Neural progenitor cell (in vitro differentiated cells): ENCODE data around the gene PRKCH. TPM values are rescaled to one million over a fixed set of nuclear protein-coding genes. Genes with fewer than 3 reads are reported as not detected.

Source experiments
- DNase-seq: peaks from one replicate; pipeline ENCODE4 v3.0.0-alpha.2; 2016; ENCODE audit warnings: low spot score
- H2AFZ ChIP-seq: fragments of 200-600 bp; sonication (generic); replicated peaks from 2 replicates; pipeline ENCODE4 v1.6.1; 2016; ENCODE audit warnings: antibody characterized with exemption
- H3F3A ChIP-seq: fragments of 200-600 bp; sonication (generic); 2 replicates; pipeline ENCODE4 v1.6.1; 2016; ENCODE audit warnings: antibody characterized with exemption, low read depth
- H3K27ac ChIP-seq: fragments of 200-600 bp; sonication (generic); 2 replicates; pipeline ENCODE4 v1.5.1; 2016; ENCODE audit warnings: mild to moderate bottlenecking
- H3K27me3 ChIP-seq: fragments of 200-600 bp; sonication (generic); 2 replicates; pipeline ENCODE4 v1.6.1; 2016; ENCODE audit warnings: mild to moderate bottlenecking, moderate library complexity
- H3K36me3 ChIP-seq: fragments of 200-600 bp; sonication (generic); 2 replicates; pipeline ENCODE4 v1.5.1; 2016
- H3K4me1 ChIP-seq: fragments of 200-600 bp; sonication (generic); 2 replicates; pipeline ENCODE4 v1.6.1; 2016; ENCODE audit warnings: mixed run types
- H3K4me2 ChIP-seq: fragments of 200-600 bp; sonication (generic); 2 replicates; pipeline ENCODE4 v1.6.1; 2016
- H3K4me3 ChIP-seq: fragments of 200-600 bp; sonication (generic); 2 replicates; pipeline ENCODE4 v1.5.1; 2016
- H3K79me2 ChIP-seq: fragments of 200-600 bp; sonication (generic); 2 replicates; pipeline ENCODE4 v1.6.1; 2016; ENCODE audit warnings: low read depth
- H3K9ac ChIP-seq: fragments of 200-600 bp; sonication (generic); 2 replicates; pipeline ENCODE4 v1.6.1; 2016
- H3K9me3 ChIP-seq: fragments of 200-600 bp; sonication (generic); 2 replicates; pipeline ENCODE4 v1.5.1; 2016; ENCODE audit warnings: low read depth
- H4K20me1 ChIP-seq: fragments of 200-600 bp; sonication (generic); 2 replicates; pipeline ENCODE4 v1.6.1; 2016; ENCODE audit warnings: low read depth
- H3K27ac Mint-ChIP-seq: 3 replicates; pipeline ENCODE4 v1.8.0; 2021; ENCODE audit warnings: mixed read lengths
- H3K27me3 Mint-ChIP-seq: 2 replicates; pipeline ENCODE4 v1.8.0; 2022; ENCODE audit warnings: low read depth, mild to moderate bottlenecking, inconsistent platforms, moderate library complexity, mixed read lengths; ENCODE audit not compliant: insufficient read depth
- H3K36me3 Mint-ChIP-seq: 3 replicates; pipeline ENCODE4 v1.8.0; 2021; ENCODE audit warnings: mixed read lengths
- H3K4me1 Mint-ChIP-seq: 3 replicates; pipeline ENCODE4 v1.8.0; 2021; ENCODE audit warnings: mixed read lengths
- H3K4me3 Mint-ChIP-seq: 3 replicates; pipeline ENCODE4 v1.8.0; 2021; ENCODE audit warnings: mild to moderate bottlenecking, moderate library complexity, mixed read lengths
- H3K9me3 Mint-ChIP-seq: 3 replicates; pipeline ENCODE4 v1.8.0; 2020; ENCODE audit warnings: mixed read lengths
- EZH2 ChIP-seq: fragments of 200-600 bp; sonication (generic); IDR thresholded peaks from 2 replicates; pipeline ENCODE4 v1.6.1; 2017; ENCODE audit warnings: antibody characterized with exemption, mild to moderate bottlenecking, moderate library complexity
- EZH2phosphoT487 ChIP-seq: fragments of 200-600 bp; sonication (generic); IDR thresholded peaks from 2 replicates; pipeline ENCODE4 v1.6.1; 2017; ENCODE audit warnings: antibody characterized with exemption
- total RNA-seq: library from RNA; depleted of rRNA; stranded (reverse); fragments of >200 nt; gene quantifications from 2 replicates; pipeline ENCODE4 v1.2.3, GENCODE V29; 2015; ENCODE audit warnings: low replicate concordance
- TF ChIP-seq, protein P1 (sequence below): fragments of 200-600 bp; sonication (generic); IDR thresholded peaks from 2 replicates; pipeline ENCODE4 v1.5.1; 2017; ENCODE audit warnings: antibody characterized with exemption, mild to moderate bottlenecking

Gene PRKCH
- total RNA-seq, 1 donor from 2014 or later: 1.3 TPM

DNA sequence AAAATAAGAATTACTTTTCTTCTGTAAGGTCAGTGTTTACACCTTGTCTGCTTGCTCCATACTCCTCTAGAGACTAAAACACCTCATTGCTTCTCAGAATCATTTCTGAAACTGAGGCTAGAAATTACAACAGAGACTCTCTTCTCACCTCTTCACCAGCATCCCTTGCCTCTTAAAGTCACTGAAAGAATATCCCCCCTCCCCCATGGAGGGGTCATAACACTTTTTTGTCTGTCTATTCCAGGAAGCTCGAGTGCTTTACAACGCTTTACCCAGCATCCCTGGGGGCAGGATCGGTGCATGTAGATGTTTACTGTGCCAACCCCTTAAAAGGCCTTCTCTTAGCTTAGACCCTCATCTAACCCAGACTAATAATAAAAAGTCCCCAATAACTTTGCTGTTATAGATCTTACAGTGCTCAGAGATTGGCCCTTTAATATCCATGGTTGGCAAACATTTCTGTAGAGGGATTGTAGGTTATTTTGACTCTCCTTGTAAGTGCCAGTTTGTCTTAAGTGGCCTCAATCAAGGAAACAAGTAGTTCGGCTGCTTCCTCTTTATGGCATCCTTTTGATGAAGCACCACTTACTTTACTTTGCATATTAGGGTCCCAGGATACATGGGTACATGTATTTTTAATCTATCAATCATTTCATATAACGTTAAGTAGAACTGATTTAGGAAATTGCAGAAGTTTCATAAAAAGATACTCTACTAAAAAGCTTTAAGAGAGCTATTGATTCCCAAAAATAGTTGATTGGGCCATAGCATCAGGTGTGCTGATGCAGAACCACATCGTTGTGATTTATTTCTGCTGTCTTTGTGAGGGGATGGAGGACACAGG lies 29.3 kb downstream of the PRKCH start:
- H3K27me3 Mint-ChIP-seq: no peaks in the 10 kb centered on the region
- H3K4me3 Mint-ChIP-seq: no peak overlapping the region
- no peaks in the 10 kb centered on the region for H3F3A ChIP-seq

DNA sequence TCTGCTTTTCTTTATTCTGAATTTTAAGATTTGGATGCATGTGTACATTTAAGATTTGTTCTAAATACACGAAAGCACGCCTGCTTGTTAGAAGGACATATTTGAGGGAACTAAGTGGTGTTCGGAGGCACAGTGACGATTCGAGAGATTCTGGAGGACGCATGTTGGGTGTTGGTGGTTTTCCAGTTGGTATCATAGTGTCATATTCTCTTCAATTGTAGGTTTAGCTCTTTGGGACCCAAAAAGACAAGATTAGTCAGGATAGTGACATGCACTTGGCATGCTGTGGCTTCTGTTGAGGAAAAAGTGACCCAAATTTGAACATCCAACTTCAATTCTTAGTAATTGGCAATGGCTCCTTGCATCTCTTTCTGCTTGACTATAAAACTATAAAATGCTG lies 30.1 kb downstream of the PRKCH start:
- Mint-ChIP-seq H3K4me1 (peaks cover 3% of the 10 kb centered on the region), H3K36me3 (no peaks in the 10 kb centered on the region), H3K27me3 (no peaks in the 10 kb centered on the region), H3K27ac (no peak overlapping the region), H3K9me3 (no peaks in the 10 kb centered on the region), H3K4me3 (no peak overlapping the region)
- H4K20me1 ChIP-seq: no peaks in the 10 kb centered on the region
- no peaks in the 10 kb centered on the region for H3K36me3 ChIP-seq
- no peaks in the 10 kb centered on the region for H3K9me3 ChIP-seq
- no peaks in the 10 kb centered on the region for H3F3A ChIP-seq
- no peaks in the 10 kb centered on the region for H3K27me3 ChIP-seq
- H3K4me1 ChIP-seq: no peaks in the 10 kb centered on the region
- no peak for DNase-seq
- no peak overlapping the region for H3K27ac ChIP-seq
- H3K9ac ChIP-seq: no peak overlapping the region
- no peak overlapping the region for H2AFZ ChIP-seq
- no peak overlapping the region for H3K4me2 ChIP-seq
- no peak overlapping the region for H3K4me3 ChIP-seq
- no peaks in the 10 kb centered on the region for H3K79me2 ChIP-seq
- no peak for TF ChIP-seq EZH2phosphoT487
- no peak for TF ChIP-seq EZH2

More for the DNA sequence above, 29.3 kb downstream of the PRKCH start:
- H3K4me3 ChIP-seq: no peak overlapping the region
- Mint-ChIP-seq H3K4me1 (no peaks in the 10 kb centered on the region), H3K36me3 (no peaks in the 10 kb centered on the region), H3K9me3 (no peaks in the 10 kb centered on the region), H3K27ac (no peak overlapping the region)
- H3K4me1 ChIP-seq: no peaks in the 10 kb centered on the region
- no peaks in the 10 kb centered on the region for H4K20me1 ChIP-seq
- no peak for TF ChIP-seq EZH2phosphoT487
- TF ChIP-seq, protein P1, sequence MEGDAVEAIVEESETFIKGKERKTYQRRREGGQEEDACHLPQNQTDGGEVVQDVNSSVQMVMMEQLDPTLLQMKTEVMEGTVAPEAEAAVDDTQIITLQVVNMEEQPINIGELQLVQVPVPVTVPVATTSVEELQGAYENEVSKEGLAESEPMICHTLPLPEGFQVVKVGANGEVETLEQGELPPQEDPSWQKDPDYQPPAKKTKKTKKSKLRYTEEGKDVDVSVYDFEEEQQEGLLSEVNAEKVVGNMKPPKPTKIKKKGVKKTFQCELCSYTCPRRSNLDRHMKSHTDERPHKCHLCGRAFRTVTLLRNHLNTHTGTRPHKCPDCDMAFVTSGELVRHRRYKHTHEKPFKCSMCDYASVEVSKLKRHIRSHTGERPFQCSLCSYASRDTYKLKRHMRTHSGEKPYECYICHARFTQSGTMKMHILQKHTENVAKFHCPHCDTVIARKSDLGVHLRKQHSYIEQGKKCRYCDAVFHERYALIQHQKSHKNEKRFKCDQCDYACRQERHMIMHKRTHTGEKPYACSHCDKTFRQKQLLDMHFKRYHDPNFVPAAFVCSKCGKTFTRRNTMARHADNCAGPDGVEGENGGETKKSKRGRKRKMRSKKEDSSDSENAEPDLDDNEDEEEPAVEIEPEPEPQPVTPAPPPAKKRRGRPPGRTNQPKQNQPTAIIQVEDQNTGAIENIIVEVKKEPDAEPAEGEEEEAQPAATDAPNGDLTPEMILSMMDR: no peak
- no peak for TF ChIP-seq EZH2
- no peaks in the 10 kb centered on the region for H3K27me3 ChIP-seq
- H3K27ac ChIP-seq: no peak overlapping the region
- H3K36me3 ChIP-seq: no peaks in the 10 kb centered on the region
- H3K9me3 ChIP-seq: no peaks in the 10 kb centered on the region
- no peak overlapping the region for H2AFZ ChIP-seq
- H3K4me2 ChIP-seq: no peak overlapping the region
- H3K9ac ChIP-seq: no peak overlapping the region
- no peak for DNase-seq
- no peaks in the 10 kb centered on the region for H3K79me2 ChIP-seq

DNA sequence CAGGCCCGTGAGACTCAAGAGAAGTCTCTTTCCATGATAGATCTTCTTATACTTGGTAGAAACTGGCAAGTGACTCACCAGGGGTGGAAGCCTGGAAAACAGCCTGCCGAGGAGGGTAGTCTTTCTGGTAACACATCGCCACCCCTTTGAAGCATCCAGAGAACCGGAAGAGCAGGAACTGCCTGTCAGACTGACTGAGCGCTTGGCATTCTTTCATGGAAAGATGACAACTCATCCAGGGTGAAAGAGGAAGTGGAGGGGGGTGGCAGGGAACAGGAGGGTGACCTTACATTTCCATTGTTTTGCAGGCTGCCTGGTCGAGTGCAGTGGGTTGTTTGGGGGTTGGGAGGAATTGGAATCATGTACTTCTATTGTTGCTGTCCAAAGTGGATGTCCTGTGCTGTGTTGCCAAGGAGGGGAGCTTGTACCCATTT lies 34.5 kb downstream of the PRKCH start:
- no peak for DNase-seq
- Histone ChIP-seq H3K27me3 (no peaks in the 10 kb centered on the region), H3K9ac (no peak overlapping the region), H3K4me3 (no peak overlapping the region), H3K4me2 (no peak overlapping the region), H2AFZ (peak overlapping the region; percentile 43), H3K79me2 (no peaks in the 10 kb centered on the region), H3K36me3 (no peaks in the 10 kb centered on the region), H3F3A (no peaks in the 10 kb centered on the region), H4K20me1 (no peaks in the 10 kb centered on the region), H3K9me3 (no peaks in the 10 kb centered on the region), H3K4me1 (no peaks in the 10 kb centered on the region), H3K27ac (no peak overlapping the region)
- H3K9me3 Mint-ChIP-seq: no peaks in the 10 kb centered on the region
- no peaks in the 10 kb centered on the region for H3K36me3 Mint-ChIP-seq
- no peaks in the 10 kb centered on the region for H3K27me3 Mint-ChIP-seq
- H3K4me1 Mint-ChIP-seq: peaks cover 3% of the 10 kb centered on the region
- H3K27ac Mint-ChIP-seq: no peak overlapping the region
- TF ChIP-seq, protein P1: no peak
- TF ChIP-seq EZH2: no peak
- TF ChIP-seq EZH2phosphoT487: no peak
- no peak overlapping the region for H3K4me3 Mint-ChIP-seq

DNA sequence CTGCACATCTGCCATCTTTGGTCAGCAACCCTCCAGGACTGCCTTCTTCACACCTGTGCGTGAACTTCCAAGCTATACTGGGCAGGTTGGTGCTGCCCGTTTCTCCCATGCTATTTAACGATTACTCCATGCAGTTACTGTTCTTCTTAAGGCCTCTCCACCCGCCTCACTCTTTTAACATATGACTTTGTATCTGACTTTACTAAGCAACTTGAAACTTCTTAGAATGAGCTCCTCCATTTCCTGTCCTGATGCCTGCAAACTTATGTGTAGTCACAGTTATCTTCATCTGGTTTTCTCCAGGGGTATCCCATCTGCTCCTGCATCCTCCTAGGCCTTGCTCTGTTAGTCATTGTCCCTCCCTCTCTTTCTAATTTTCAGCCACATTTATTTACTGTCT lies 35.7 kb downstream of the PRKCH start:
- no peaks in the 10 kb centered on the region for H3K27me3 Mint-ChIP-seq
- H3K36me3 ChIP-seq: no peaks in the 10 kb centered on the region
- H3K4me1 Mint-ChIP-seq: peaks cover 3% of the 10 kb centered on the region
- no peak overlapping the region for H3K4me2 ChIP-seq
- DNase-seq: no peak
- TF ChIP-seq EZH2: no peak
- TF ChIP-seq EZH2phosphoT487: no peak
- TF ChIP-seq, protein P1: no peak
- no peak overlapping the region for H3K4me3 ChIP-seq
- no peaks in the 10 kb centered on the region for H3K27me3 ChIP-seq
- H3K4me3 Mint-ChIP-seq: no peak overlapping the region
- no peaks in the 10 kb centered on the region for H3K9me3 Mint-ChIP-seq
- no peaks in the 10 kb centered on the region for H4K20me1 ChIP-seq
- H3K79me2 ChIP-seq: no peaks in the 10 kb centered on the region
- no peaks in the 10 kb centered on the region for H3K4me1 ChIP-seq
- H3K9me3 ChIP-seq: no peaks in the 10 kb centered on the region
- H3K9ac ChIP-seq: no peak overlapping the region
- no peak overlapping the region for H3K27ac ChIP-seq
- no peak overlapping the region for H2AFZ ChIP-seq
- H3K27ac Mint-ChIP-seq: no peak overlapping the region
- H3K36me3 Mint-ChIP-seq: no peaks in the 10 kb centered on the region
- H3F3A ChIP-seq: no peaks in the 10 kb centered on the region
